C4-2B (cell line): Measurements from ENCODE around the gene GAS2L2.

ENCODE experiments used
- H3K27ac ChIP-seq: fragments of 450-650 bp; 2 replicates; pipeline ENCODE4 v1.5.1; 2017
- ZFX ChIP-seq: fragments of 450-650 bp; IDR thresholded peaks from 2 replicates; pipeline ENCODE4 v1.6.1; 2017
- TF ChIP-seq, protein P1 (sequence below): fragments of 450-650 bp; conservative IDR thresholded peaks from 2 replicates; pipeline ENCODE4 v1.5.1; 2017; ENCODE audit warnings: mild to moderate bottlenecking

GAS2L2 gene

DNA sequence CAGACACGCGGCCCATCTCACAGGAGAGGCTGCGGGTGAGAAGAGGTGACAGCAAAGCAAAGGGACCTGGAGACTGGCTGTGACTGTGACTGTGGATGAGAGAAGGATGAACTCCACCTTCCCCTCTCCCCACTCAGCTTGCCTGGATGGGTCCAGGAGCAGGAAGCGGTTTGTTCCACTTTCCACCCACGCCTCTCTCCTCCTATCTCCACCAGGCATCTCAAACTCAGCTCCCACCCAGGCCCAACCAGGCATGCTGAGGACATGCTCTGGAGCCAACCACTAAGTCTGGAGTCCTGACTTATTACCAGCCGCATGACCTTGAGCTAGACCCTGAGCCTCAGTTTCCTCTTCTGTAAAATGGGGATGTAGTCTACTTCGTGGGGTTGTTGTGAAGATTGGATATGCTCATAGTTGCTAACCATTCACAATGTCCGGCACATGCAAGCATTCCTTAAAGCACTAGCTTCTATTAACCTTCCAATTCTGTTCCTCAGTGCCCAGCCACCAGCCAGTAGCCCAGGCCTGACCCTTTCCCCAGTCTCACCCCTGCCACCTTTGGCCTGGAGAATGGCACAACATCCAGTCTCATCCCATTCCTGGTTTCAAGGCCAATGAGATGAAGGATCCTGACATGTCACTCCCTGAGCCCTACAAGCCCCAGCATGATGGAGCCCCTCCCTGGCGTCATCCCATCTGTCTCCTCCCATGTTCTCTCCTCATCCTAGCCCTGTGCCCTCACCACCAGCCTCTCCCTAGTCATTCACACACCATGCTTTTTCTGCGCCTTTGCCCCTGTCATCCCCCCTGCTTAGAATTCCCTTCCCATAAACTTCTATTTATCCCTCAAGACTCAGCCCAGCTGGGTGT is 2.3 kb downstream of the GAS2L2 start:
- H3K27ac ChIP-seq, result no peak overlapping the region
- TF ChIP-seq ZFX, result no peak
- TF ChIP-seq, protein P1, sequence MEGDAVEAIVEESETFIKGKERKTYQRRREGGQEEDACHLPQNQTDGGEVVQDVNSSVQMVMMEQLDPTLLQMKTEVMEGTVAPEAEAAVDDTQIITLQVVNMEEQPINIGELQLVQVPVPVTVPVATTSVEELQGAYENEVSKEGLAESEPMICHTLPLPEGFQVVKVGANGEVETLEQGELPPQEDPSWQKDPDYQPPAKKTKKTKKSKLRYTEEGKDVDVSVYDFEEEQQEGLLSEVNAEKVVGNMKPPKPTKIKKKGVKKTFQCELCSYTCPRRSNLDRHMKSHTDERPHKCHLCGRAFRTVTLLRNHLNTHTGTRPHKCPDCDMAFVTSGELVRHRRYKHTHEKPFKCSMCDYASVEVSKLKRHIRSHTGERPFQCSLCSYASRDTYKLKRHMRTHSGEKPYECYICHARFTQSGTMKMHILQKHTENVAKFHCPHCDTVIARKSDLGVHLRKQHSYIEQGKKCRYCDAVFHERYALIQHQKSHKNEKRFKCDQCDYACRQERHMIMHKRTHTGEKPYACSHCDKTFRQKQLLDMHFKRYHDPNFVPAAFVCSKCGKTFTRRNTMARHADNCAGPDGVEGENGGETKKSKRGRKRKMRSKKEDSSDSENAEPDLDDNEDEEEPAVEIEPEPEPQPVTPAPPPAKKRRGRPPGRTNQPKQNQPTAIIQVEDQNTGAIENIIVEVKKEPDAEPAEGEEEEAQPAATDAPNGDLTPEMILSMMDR, result no peak

DNA sequence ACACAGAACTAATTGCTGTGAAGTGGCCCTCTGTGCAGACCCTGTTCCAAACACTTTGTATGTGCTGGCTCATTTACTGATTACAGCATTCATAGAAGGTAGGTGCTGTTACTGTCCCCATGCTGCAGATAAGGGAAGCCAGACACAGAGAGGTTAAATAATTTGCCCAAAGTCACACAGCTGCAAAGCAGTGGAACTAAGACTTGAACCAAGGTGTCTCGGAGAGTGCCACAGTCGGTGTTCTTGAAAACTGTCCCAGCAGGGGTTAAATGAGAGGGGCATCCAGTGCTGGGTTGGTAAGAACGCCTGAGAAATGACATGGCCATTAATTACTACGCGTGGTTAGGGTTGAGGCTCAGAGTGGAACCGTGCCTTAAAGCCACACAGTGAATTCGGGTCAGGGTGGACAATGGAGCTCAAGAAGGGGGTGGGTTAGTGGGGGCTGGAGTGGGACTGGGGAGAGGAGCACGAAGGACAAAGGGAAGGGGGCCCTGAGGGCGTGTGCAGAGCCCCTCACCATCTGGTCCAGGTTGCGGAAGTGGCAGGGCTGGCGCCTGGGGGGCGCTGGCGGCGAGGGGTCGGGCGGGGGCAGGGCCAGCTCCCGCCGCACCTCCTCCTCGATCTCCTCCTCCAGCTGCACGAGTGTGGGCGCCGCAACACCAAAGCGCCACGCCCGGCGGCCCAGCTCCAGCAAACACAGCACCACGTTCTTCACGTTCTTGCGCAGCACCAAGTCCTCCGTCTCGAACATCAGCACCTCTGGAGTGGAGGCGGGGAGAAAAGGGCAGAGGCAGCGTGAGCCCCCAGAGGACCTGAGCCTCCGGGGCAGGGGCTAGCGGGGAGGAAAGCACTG is 3.3 kb downstream of the GAS2L2 start:
- TF ChIP-seq ZFX, result no peak
- TF ChIP-seq, protein P1, result no peak
- H3K27ac ChIP-seq, result no peak overlapping the region

DNA sequence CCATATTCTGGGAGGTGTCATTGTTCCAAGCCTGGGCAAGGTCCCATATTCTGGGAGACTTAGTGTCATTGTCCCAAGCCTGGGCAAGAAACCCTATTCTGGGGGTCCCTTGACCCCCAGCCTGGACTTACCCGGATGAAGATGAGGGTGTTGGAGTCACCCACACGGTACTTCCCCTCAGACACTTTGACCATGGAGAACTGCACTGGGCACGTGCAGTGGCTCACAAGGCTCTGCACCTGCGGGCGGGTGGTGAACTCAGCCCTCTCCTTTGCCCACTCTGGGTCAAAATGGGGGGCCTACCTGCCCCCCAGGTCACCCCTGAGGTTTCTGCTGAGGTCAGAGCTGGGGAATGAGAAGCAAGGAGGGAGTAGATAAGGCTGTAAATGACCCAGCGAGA is 4.1 kb downstream of the GAS2L2 start:
- TF ChIP-seq, protein P1, result no peak
- no peak for TF ChIP-seq ZFX
- peak overlapping the region; percentile 55 for H3K27ac ChIP-seq

DNA sequence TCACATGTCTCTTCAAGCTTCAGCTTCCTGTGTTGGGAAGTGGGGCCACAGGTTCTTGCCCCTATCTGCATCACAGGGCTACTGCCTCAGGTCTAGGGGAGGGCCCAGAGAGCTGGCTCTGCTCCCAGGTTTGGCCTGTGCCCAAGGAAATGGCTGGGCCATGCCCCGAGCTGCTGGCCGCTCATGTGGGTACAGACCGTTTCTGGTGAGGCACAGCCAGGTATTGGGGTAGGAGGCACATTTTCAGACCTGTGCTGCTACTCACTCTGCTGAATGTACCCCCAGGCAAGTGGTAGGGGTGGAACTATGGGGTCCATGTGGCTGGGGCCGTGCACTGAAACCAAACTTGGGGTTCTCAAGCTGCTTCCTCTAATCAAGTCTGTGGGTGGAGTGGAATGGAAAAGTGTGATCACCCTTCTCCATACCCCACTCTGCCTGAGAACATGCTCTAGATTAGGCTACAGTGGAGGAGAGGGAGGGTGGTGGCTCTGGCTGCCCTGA is 4.6 kb downstream of the GAS2L2 start:
- H3K27ac ChIP-seq, result peak overlapping the region; percentile 55
- TF ChIP-seq, protein P1, result no peak
- no peak for TF ChIP-seq ZFX

DNA sequence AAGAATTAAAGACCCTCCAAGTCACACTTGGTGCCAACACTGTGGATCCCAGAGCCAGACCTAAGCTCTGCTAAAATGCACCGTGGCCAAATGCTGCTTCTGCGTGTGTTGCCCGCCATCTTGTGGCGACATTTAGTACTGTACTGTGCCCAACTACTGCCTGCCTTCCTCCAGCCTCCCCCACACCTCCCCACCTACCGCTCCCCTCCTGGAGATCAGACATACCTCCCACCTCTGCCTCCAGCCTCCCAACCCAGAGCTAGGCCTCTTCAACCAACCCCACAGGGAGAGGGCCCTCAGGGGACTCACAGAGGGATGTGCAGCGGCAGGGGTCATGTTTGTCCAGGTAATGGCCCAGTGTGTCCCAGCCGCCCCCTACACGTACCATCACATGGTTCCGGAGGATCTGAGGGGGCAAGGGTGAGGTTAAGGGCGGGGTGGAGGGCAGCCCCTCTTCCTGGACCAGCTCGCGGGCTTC is 5.5 kb downstream of the GAS2L2 start:
- peak overlapping the region; percentile 55 for H3K27ac ChIP-seq
- no peak for TF ChIP-seq ZFX
- TF ChIP-seq, protein P1, result peak; percentile 91

DNA sequence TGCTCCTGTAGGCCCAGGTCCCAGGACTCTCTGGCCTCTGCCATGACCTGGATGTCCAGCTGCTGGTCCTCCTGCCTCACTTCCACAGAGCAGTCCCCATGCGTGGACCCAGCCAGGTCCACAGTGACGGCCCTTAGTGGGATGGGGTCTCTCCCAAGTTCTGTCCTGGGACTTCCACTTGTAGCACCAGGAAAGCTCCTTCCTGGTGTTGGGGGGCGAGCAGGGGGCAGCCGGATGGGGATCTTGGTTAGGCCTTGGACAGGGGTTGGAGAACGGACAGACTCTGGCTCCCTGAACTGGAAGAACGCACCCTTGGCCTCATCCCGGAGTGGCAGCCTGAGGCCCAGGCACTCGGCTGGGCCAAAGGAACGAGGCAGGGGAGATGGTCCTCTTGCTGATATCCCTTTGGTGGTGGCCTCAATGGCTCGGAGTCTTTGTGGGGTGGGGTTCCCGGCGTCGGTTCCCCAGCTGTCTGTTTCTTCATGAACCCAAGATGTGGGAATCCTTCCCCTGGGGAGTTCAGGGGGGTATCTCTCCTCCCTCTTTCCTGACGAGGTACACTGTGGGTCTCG is 7.2 kb downstream of the GAS2L2 start:
- H3K27ac ChIP-seq, result no peak overlapping the region
- TF ChIP-seq ZFX, result no peak
- TF ChIP-seq, protein P1, result no peak
